Measurements from ENCODE around the gene ZNF587. TPM values are rescaled to one million over a fixed set of nuclear protein-coding genes. Genes with fewer than 3 reads are reported as not detected.
A peak's percentile ranks its signal among the peaks of the same experiment; 100 is the strongest.

The ZNF587 gene
- total and polyA plus RNA-seq, 2 of the 13 experiments (the other 11 are each of a cell fraction or from before 2014, with no cell fraction given) = 8.7 to 17.5 TPM

- TF ChIP-seq ZBTB38 (CRISPR knock-in tag; IDR thresholded peaks at IDR 0.05) (no peak), ELF1 (CRISPR knock-in tag; IDR thresholded peaks at IDR 0.05) (no peak), ZNF280D (CRISPR knock-in tag; IDR thresholded peaks at IDR 0.05) (no peak), PHB2 (IDR thresholded peaks at IDR 0.05; ENCODE audit: partially characterized antibody) (no peak), U2AF1 (optimal IDR thresholded peaks at IDR 0.05; ENCODE audit: low read depth, low read length) (no peak), LBX2 (CRISPR knock-in tag; IDR thresholded peaks at IDR 0.05; ENCODE audit: borderline replicate concordance) (no peak), ZNF263 (CRISPR knock-in tag; IDR thresholded peaks at IDR 0.05) (0 out of 2 replicates have a peak, but pooled peaks have one; percentile 30), ATF1 (CRISPR knock-in tag; IDR thresholded peaks at IDR 0.05) (no peak), ZNF562 (CRISPR knock-in tag; IDR thresholded peaks at IDR 0.05; ENCODE audit: borderline replicate concordance) (no peak), ZNF557 (CRISPR knock-in tag; IDR thresholded peaks at IDR 0.05) (no peak)
Observed at GRCh38 chr19:57807541-57807940, 42.1 kb upstream of the ZNF587 start (continued).
